GM13976 (cell line): ENCODE data around the gene S100A8.
"Not testable (repeated sequence)": the region's sequence is repeated elsewhere in the genome, so short reads cannot be mapped to it uniquely, and the experiment has no call there.

ENCODE experiments used
- DNase-seq: peaks from one replicate; pipeline ENCODE4 v3.0.0; 2012; ENCODE audit warnings: low spot score
- CTCF ChIP-seq: IDR thresholded peaks from 2 replicates; pipeline ENCODE4 v1.5.1; 2012; ENCODE audit warnings: borderline replicate concordance, mild to moderate bottlenecking; ENCODE audit not compliant: insufficient read depth; ENCODE audit errors: extremely low read depth, missing control alignments, control extremely low read depth
- in situ Hi-C: fragments of 300-500 bp; cut with MboI; formaldehyde crosslinking; loops from one replicate; pipeline ENCODE4 v1.12.0; 2022; ENCODE audit warnings: low sequenced_read_pairs, mixed read lengths, inconsistent platforms; ENCODE audit not compliant: unreplicated experiment

Gene S100A8

GRCh38 chr1:153417136-153417888 lies 26.4 kb upstream of the S100A8 start:
- TF ChIP-seq CTCF = no peak
- DNase-seq = no peak
- in situ Hi-C loops = no loop called here

GRCh38 chr1:153415850-153416570 lies 25.1 kb upstream of the S100A8 start, which contains the start of gene S100A7A:
TSS of gene S100A7A (plus strand) at chr1:153416520. CDS start at chr1:153418083, 1,563 bp downstream.
- TF ChIP-seq CTCF = no peak
- no peak for DNase-seq
- in situ Hi-C loops = no loop called here

- in situ Hi-C loops, DNase-seq: not testable (repeated sequence)
These were observed 23.1 kb upstream of the S100A8 start for GRCh38 chr1:153413961-153414360.

GRCh38 chr1:153407274-153407673 lies 16.4 kb upstream of the S100A8 start:
- in situ Hi-C loops, DNase-seq: not testable (repeated sequence)

- in situ Hi-C loops, DNase-seq: not testable (repeated sequence)
These were observed 15.1 kb upstream of the S100A8 start for GRCh38 chr1:153405825-153406599.

- peak; percentile 65 for DNase-seq
- TF ChIP-seq CTCF = peak; percentile 41
- in situ Hi-C loops = no loop called here
These were observed 13.9 kb upstream of the S100A8 start for GRCh38 chr1:153404768-153405167.

- TF ChIP-seq CTCF = no peak
- in situ Hi-C loops = no loop called here
- no peak for DNase-seq
These were observed 13.3 kb upstream of the S100A8 start for GRCh38 chr1:153404086-153404635.
